H1 (cell line): ENCODE results near the gene MIS18BP1. TPM values are rescaled to one million over a fixed set of nuclear protein-coding genes. Genes with fewer than 3 reads are reported as not detected.

Source experiments
- CTCF ChIA-PET: fragments of 300-600 bp; sonication (Branson Sonifier 250); formaldehyde crosslinking; loops from one replicate; lab custom pipeline; 2021; ENCODE audit not compliant: partially characterized antibody; lab: Charles Lee
- POLR2A ChIA-PET: fragments of 300-600 bp; sonication (Branson Sonifier 250); formaldehyde crosslinking; loops from one replicate; lab custom pipeline; 2021; ENCODE audit warnings: inconsistent platforms; ENCODE audit not compliant: partially characterized antibody; lab: Charles Lee
- DNase-seq, 2 experiments: peaks; one replicate each; pipeline versions ENCODE4 v3.0.0 to v3.0.0-alpha.2; 2010 to 2022; ENCODE audit warnings: low spot score in 2 of 2, low read depth in 1 of 2, mixed read lengths in 1 of 2
- FAIRE-seq: peaks from 2 replicates; lab custom pipeline; 2011; peaks lifted over from hg19 to GRCh38; lab: Jason Lieb, UNC
- H2AFZ ChIP-seq: 2 replicates; pipeline ENCODE4 v1.8.1; 2012; ENCODE audit warnings: low read length, inconsistent platforms
- H2AK5ac ChIP-seq: 2 replicates; pipeline ENCODE4 v1.6.1; 2013; ENCODE audit warnings: low read depth, low read length
- H2BK120ac ChIP-seq: replicated peaks from 2 replicates; pipeline ENCODE3; 2013; ENCODE audit warnings: low read depth, low read length, inconsistent platforms
- H2BK12ac ChIP-seq: 2 replicates; pipeline ENCODE4 v1.6.1; 2013; ENCODE audit warnings: low read depth, low read length
- H2BK15ac ChIP-seq: 2 replicates; pipeline ENCODE4 v1.6.1; 2013; ENCODE audit warnings: low read length
- H2BK20ac ChIP-seq: 2 replicates; pipeline ENCODE4 v1.6.1; 2013; ENCODE audit warnings: low read length
- H2BK5ac ChIP-seq: 2 replicates; pipeline ENCODE4 v1.6.1; 2013; ENCODE audit warnings: low read depth, low read length
- H3K14ac ChIP-seq: 2 replicates; pipeline ENCODE4 v1.6.1; 2013; ENCODE audit warnings: inconsistent platforms; ENCODE audit not compliant: insufficient read length
- H3K18ac ChIP-seq: 2 replicates; pipeline ENCODE4 v1.6.1; 2013; ENCODE audit warnings: low read length; ENCODE audit errors: extremely low read depth
- H3K23ac ChIP-seq: 2 replicates; pipeline ENCODE4 v1.6.1; 2013; ENCODE audit warnings: inconsistent platforms; ENCODE audit not compliant: insufficient read length
- H3K23me2 ChIP-seq: 2 replicates; pipeline ENCODE4 v1.6.1; 2013; ENCODE audit warnings: low read depth, low read length
- H3K27ac ChIP-seq: 2 replicates; pipeline ENCODE4 v1.6.1; 2011; ENCODE audit warnings: low read depth, low read length, inconsistent platforms
- H3K27me3 ChIP-seq, 4 experiments: replicated peaks in 1 of 4; 1 replicate in 1 of 4; 2 replicates in 3 of 4; pipeline versions ENCODE4 v1.6.1 to v1.8.1; 2011 to 2013; ENCODE audit warnings: low read length in 3 of 4, mild to moderate bottlenecking in 3 of 4, inconsistent platforms in 2 of 4, mixed read lengths in 2 of 4, moderate library complexity in 1 of 4; ENCODE audit not compliant: control insufficient read depth in 3 of 4, insufficient read depth in 3 of 4; ENCODE audit errors: extremely low read depth in 1 of 4
- H3K36me3 ChIP-seq, 4 experiments: 2 replicates each; pipeline versions ENCODE4 v1.6.1 to v1.8.1; 2011 to 2013; ENCODE audit warnings: mild to moderate bottlenecking in 4 of 4, low read length in 3 of 4, moderate library complexity in 2 of 4, control low read depth in 1 of 4, inconsistent platforms in 1 of 4; ENCODE audit not compliant: insufficient read depth in 4 of 4, control insufficient read depth in 2 of 4
- H3K4ac ChIP-seq: replicated peaks from 2 replicates; pipeline ENCODE3; 2013; ENCODE audit warnings: low read length, low read depth, mixed read lengths, inconsistent platforms; ENCODE audit not compliant: insufficient read length
- H3K4me1 ChIP-seq, 4 experiments: replicated peaks in 1 of 4; 1 replicate in 1 of 4; 2 replicates in 3 of 4; pipeline versions ENCODE4 v1.6.1 to v1.8.1; 2011 to 2013; ENCODE audit warnings: low read length in 3 of 4, inconsistent platforms in 2 of 4, mixed read lengths in 1 of 4; ENCODE audit not compliant: insufficient read depth in 4 of 4, control insufficient read depth in 3 of 4
- H3K4me2 ChIP-seq, 2 experiments: 2 replicates each; pipeline versions ENCODE4 v1.6.1 to v1.8.1; 2011 to 2013; ENCODE audit warnings: low read depth in 2 of 2, low read length in 2 of 2, control low read depth in 1 of 2, inconsistent platforms in 1 of 2, mild to moderate bottlenecking in 1 of 2; ENCODE audit not compliant: insufficient read depth in 1 of 2
- H3K4me3 ChIP-seq, 4 experiments: fragments of 200-600, 300-600 bp in 1 of 4; sonication (generic), shearing (Covaris generic), sonication (Bioruptor Twin) in 1 of 4; 2 replicates each; pipeline versions ENCODE4 v1.5.1 to v1.8.1; 2011 to 2016; ENCODE audit warnings: low read length in 4 of 4, low read depth in 3 of 4, control low read depth in 2 of 4, inconsistent platforms in 2 of 4, mild to moderate bottlenecking in 2 of 4, mixed read lengths in 1 of 4, moderate library complexity in 1 of 4; ENCODE audit not compliant: insufficient read depth in 2 of 4; ENCODE audit errors: extremely low read depth in 1 of 4
- H3K56ac ChIP-seq: replicated peaks from 2 replicates; pipeline ENCODE3; 2013; ENCODE audit warnings: low read depth, mild to moderate bottlenecking, mixed read lengths, low read length, inconsistent platforms; ENCODE audit not compliant: insufficient read length
- H3K79me1 ChIP-seq: 2 replicates; pipeline ENCODE4 v1.6.1; 2013; ENCODE audit warnings: low read depth, low read length, control low read depth
- H3K79me2 ChIP-seq, 2 experiments: 2 replicates each; pipeline versions ENCODE4 v1.6.1 to v1.8.1; 2012 to 2013; ENCODE audit warnings: low read length in 2 of 2, mild to moderate bottlenecking in 2 of 2, inconsistent platforms in 1 of 2; ENCODE audit not compliant: insufficient read depth in 2 of 2, control insufficient read depth in 1 of 2
- H3K9ac ChIP-seq, 4 experiments: replicated peaks in 1 of 4; 1 replicate in 1 of 4; 2 replicates in 3 of 4; pipeline versions ENCODE4 v1.6.1 to v1.8.1; 2011 to 2013; ENCODE audit warnings: low read depth in 3 of 4, low read length in 3 of 4, control low read depth in 2 of 4, mild to moderate bottlenecking in 2 of 4, moderate library complexity in 2 of 4, inconsistent platforms in 1 of 4; ENCODE audit errors: extremely low read depth in 1 of 4
- H3K9me3 ChIP-seq, 2 experiments: 2 replicates each; pipeline versions ENCODE4 v1.6.1 to v1.8.1; 2012 to 2013; ENCODE audit warnings: mild to moderate bottlenecking in 2 of 2, moderate library complexity in 2 of 2, control low read depth in 1 of 2, inconsistent platforms in 1 of 2, low read depth in 1 of 2, low read length in 1 of 2, mixed read lengths in 1 of 2; ENCODE audit not compliant: insufficient read depth in 2 of 2
- H4K20me1 ChIP-seq, 2 experiments: replicated peaks in 1 of 2; 2 replicates each; pipeline versions ENCODE3 to v1.8.1; 2011 to 2013; ENCODE audit warnings: inconsistent platforms in 2 of 2, low read length in 2 of 2, mild to moderate bottlenecking in 1 of 2; ENCODE audit not compliant: insufficient read depth in 2 of 2, control insufficient read depth in 1 of 2
- H4K5ac ChIP-seq: 2 replicates; pipeline ENCODE4 v1.6.1; 2013; ENCODE audit warnings: low read length, low read depth, mixed read lengths, inconsistent platforms; ENCODE audit not compliant: insufficient read length
- H4K8ac ChIP-seq: 2 replicates; pipeline ENCODE4 v1.8.0; 2013; ENCODE audit warnings: mild to moderate bottlenecking, moderate library complexity, low read length, inconsistent platforms; ENCODE audit not compliant: insufficient read depth; ENCODE audit errors: extremely low read depth
- H4K91ac ChIP-seq: replicated peaks from 2 replicates; pipeline ENCODE3; 2013; ENCODE audit warnings: low read length, mixed read lengths, inconsistent platforms; ENCODE audit not compliant: insufficient read length
- SIRT6 ChIP-seq: IDR thresholded peaks from one replicate; pipeline ENCODE4 v1.7.1; 2012; ENCODE audit warnings: low read length, inconsistent platforms
- TBP ChIP-seq: IDR thresholded peaks from 2 replicates; pipeline ENCODE4 v1.6.1; 2011; ENCODE audit warnings: low read depth, low read length, improper control_type of control experiment
- WGBS, 2 experiments: shearing (Covaris generic) in 1 of 2; methylation state at CpG; one replicate each; pipeline versions ENCODE4 v1.1.6 to v1.1.7; 2013 to 2015; ENCODE audit warnings: low lambda C conversion rate in 2 of 2, mixed read lengths in 2 of 2, inconsistent platforms in 1 of 2, low coverage in 1 of 2, missing lambda C conversion rate in 1 of 2; ENCODE audit not compliant: insufficient replicate concordance in 2 of 2, insufficient coverage in 1 of 2, insufficient read length in 1 of 2; ENCODE audit errors: extremely low coverage in 1 of 2, missing lambda C conversion rate in 1 of 2; 5-methylcytosine and 5-hydroxymethylcytosine counted together
- polyA plus RNA-seq, 7 experiments: library from polyadenylated mRNA; depleted of rRNA in 3 of 7; stranded (reverse) in 5 of 7; unstranded in 2 of 7; fragments of >200 nt in 5 of 7; fragments of 200-250 nt in 2 of 7; gene quantifications; 1 replicate in 5 of 7; 2 replicates in 1 of 7; 4 replicates in 1 of 7; pipeline versions ENCODE4 v1.2.1 to v1.2.3, GENCODE V29; 2011 to 2013; ENCODE audit warnings: missing spikeins in 2 of 7, mixed read lengths in 2 of 7
- total RNA-seq: library from RNA; stranded (reverse); fragmentation: NEBNext Ultra II Directional; extraction: Animal tissue kit (Norgen Biotek cat#: 25700); gene quantifications from 2 replicates; pipeline ENCODE4 v1.2.1, GENCODE V29; 2021

MIS18BP1 gene
- total and polyA plus RNA-seq, 2 of the 8 experiments (the other 6 are each of a cell fraction or from before 2014, with no cell fraction given) = 12.8 to 80.5 TPM

GRCh38 chr14:45181806-45182205, 71.2 kb downstream of the MIS18BP1 start:
- Histone ChIP-seq H2BK120ac (no peak overlapping the region), H3K79me1 (no peaks in the 10 kb centered on the region; the same call in 1 of the 2 replicates), H3K18ac (no peak overlapping the region), H3K9ac (no peak overlapping the region), H2AFZ (no peak overlapping the region), H3K79me2 (no peaks in the 10 kb centered on the region), H2AK5ac (no peak overlapping the region), H3K14ac (no peak overlapping the region), H3K4me1 (0 out of 7 replicates have a peak, but pooled peaks cover 0 to 3% (median 0%) of the 10 kb centered on the region in 4 experiments), H3K4ac (no peak overlapping the region), H3K9me3 (no peaks in the 10 kb centered on the region), H3K27me3 (no peaks in the 10 kb centered on the region), H2BK15ac (no peak overlapping the region), H4K91ac (no peak overlapping the region), H2BK12ac (no peak overlapping the region), H2BK20ac (no peak overlapping the region), H3K56ac (no peak overlapping the region), H3K27ac (no peak overlapping the region), H3K23ac (no peak overlapping the region), H3K23me2 (no peaks in the 10 kb centered on the region), H4K5ac (no peak overlapping the region), H3K4me2 (no peak overlapping the region), H4K20me1 (no peaks in the 10 kb centered on the region), H3K36me3 (no peaks in the 10 kb centered on the region; a peak in 1 of 8 replicates), H2BK5ac (no peak overlapping the region), H3K4me3 (no peak overlapping the region), H4K8ac (no peak overlapping the region)
- ChIA-PET POLR2A (no interaction called here), CTCF (interaction anchor here (1.5 kb wide), 1 partner anchor 268 kb away, joined by 5 read pairs; no protein-coding TSS in a partner anchor)
- WGBS, 2 experiments = 90% methylated on average over 3 of the region's 3 CpGs; no CpG with 5 or more reads in 1 of the 2 experiments
- TF ChIP-seq TBP (no peak), SIRT6 (no peak)
- DNase-seq (no peak), FAIRE-seq (no peak)
